ENCODE results near the gene GALNT3.

The GALNT3 gene

GRCh38 chr2:165725421-165725820, 68.6 kb downstream of the GALNT3 start:
- no peak for DNase-seq (ENCODE audit: low spot score)

GRCh38 chr2:165720511-165720910, 73.5 kb downstream of the GALNT3 start:
- DNase-seq (ENCODE audit: low spot score), result no peak

- DNase-seq (ENCODE audit: low spot score), result no peak
Observed at GRCh38 chr2:165718610-165719210, 75.3 kb downstream of the GALNT3 start.

GRCh38 chr2:165716091-165716490, 78.0 kb downstream of the GALNT3 start:
- no peak for DNase-seq (ENCODE audit: low spot score)

- DNase-seq (ENCODE audit: low spot score), result no peak
Observed at GRCh38 chr2:165706960-165707487, 87.0 kb downstream of the GALNT3 start.

- DNase-seq (ENCODE audit: low spot score), result no peak
Observed at GRCh38 chr2:165701147-165701546, 92.9 kb downstream of the GALNT3 start.

GRCh38 chr2:165700531-165700930, 93.5 kb downstream of the GALNT3 start:
- DNase-seq (ENCODE audit: low spot score), result peak; percentile 58

GRCh38 chr2:165699946-165700345, 94.1 kb downstream of the GALNT3 start:
- DNase-seq (ENCODE audit: low spot score), result no peak

GRCh38 chr2:165698444-165698884, 95.6 kb downstream of the GALNT3 start:
- DNase-seq (ENCODE audit: low spot score), result no peak

- no peak for DNase-seq (ENCODE audit: low spot score)
Observed at GRCh38 chr2:165697748-165698443, 96.2 kb downstream of the GALNT3 start.
